ENCODE data around the gene COBL.

COBL gene

GRCh38 chr7:51138123-51139085 is 178.2 kb downstream of the COBL start:
- peak; percentile 55 for DNase-seq

GRCh38 chr7:51135576-51135975 is 181.0 kb downstream of the COBL start:
- DNase-seq, result no peak

- DNase-seq, result no peak
Observed at GRCh38 chr7:51134013-51134441, 182.6 kb downstream of the COBL start.

GRCh38 chr7:51132661-51133060 is 183.9 kb downstream of the COBL start:
- DNase-seq, result no peak

- peak; percentile 49 for DNase-seq
Observed at GRCh38 chr7:51129527-51130472, 186.8 kb downstream of the COBL start.

- DNase-seq, result no peak
Observed at GRCh38 chr7:51128545-51129435, 187.8 kb downstream of the COBL start.

- DNase-seq, result no peak
Observed at GRCh38 chr7:51127618-51127904, 189.0 kb downstream of the COBL start.

GRCh38 chr7:51126813-51127617 is 189.6 kb downstream of the COBL start:
- DNase-seq, result no peak

GRCh38 chr7:51126324-51126723 is 190.3 kb downstream of the COBL start:
- no peak for DNase-seq

GRCh38 chr7:51124321-51124720 is 192.3 kb downstream of the COBL start:
- DNase-seq, result no peak

GRCh38 chr7:51123322-51124019 is 193.1 kb downstream of the COBL start:
- DNase-seq, result no peak

GRCh38 chr7:51121931-51122425 is 194.6 kb downstream of the COBL start:
- DNase-seq, result peak; percentile 71

GRCh38 chr7:51121036-51121790 is 195.4 kb downstream of the COBL start:
- no peak for DNase-seq

- DNase-seq, result no peak
Observed at GRCh38 chr7:51118628-51119027, 198.0 kb downstream of the COBL start.

- DNase-seq, result no peak
Observed at GRCh38 chr7:51114501-51114900, 202.1 kb downstream of the COBL start.

- no peak for DNase-seq
Observed at GRCh38 chr7:51113962-51114361, 202.6 kb downstream of the COBL start.

- no peak for DNase-seq
Observed at GRCh38 chr7:51113560-51113959, 203.0 kb downstream of the COBL start.

- no peak for DNase-seq
Observed at GRCh38 chr7:51111241-51111940, 205.2 kb downstream of the COBL start.

GRCh38 chr7:51108134-51108533 is 208.5 kb downstream of the COBL start:
- no peak for DNase-seq

All from NCI-H510A (cell line).